Hepatocyte (in vitro differentiated cells): Measurements from ENCODE around the gene SLC30A4. TPM values are rescaled to one million over a fixed set of nuclear protein-coding genes. Genes with fewer than 3 reads are reported as not detected.

ENCODE experiments used
- DNase-seq: peaks from one replicate; pipeline ENCODE4 v3.0.0-alpha.2; 2016; ENCODE audit warnings: low spot score
- H2AFZ ChIP-seq: fragments of 200-600 bp; sonication (generic); 2 replicates; pipeline ENCODE4 v1.6.0; 2016; ENCODE audit warnings: antibody characterized with exemption, mild to moderate bottlenecking
- H3K27ac ChIP-seq: fragments of 200-600 bp; sonication (generic); 2 replicates; pipeline ENCODE4 v1.5.1; 2016; ENCODE audit warnings: mild to moderate bottlenecking
- H3K27me3 ChIP-seq: fragments of 200-600 bp; sonication (generic); 2 replicates; pipeline ENCODE4 v1.6.1; 2016
- H3K36me3 ChIP-seq: fragments of 200-600 bp; sonication (generic); replicated peaks from 2 replicates; pipeline ENCODE4 v1.5.1; 2016; ENCODE audit warnings: low read depth; ENCODE audit not compliant: insufficient read depth
- H3K4me1 ChIP-seq: fragments of 200-600 bp; sonication (generic); 2 replicates; pipeline ENCODE4 v1.5.1; 2016; ENCODE audit warnings: mild to moderate bottlenecking, moderate library complexity; ENCODE audit not compliant: insufficient read depth
- H3K4me2 ChIP-seq: fragments of 200-600 bp; sonication (generic); 2 replicates; pipeline ENCODE4 v1.6.0; 2016
- H3K4me3 ChIP-seq: fragments of 200-600 bp; sonication (generic); 2 replicates; pipeline ENCODE4 v1.5.1; 2016; ENCODE audit warnings: mild to moderate bottlenecking
- H3K79me2 ChIP-seq: fragments of 200-600 bp; sonication (generic); 2 replicates; pipeline ENCODE4 v1.6.0; 2017; ENCODE audit warnings: mild to moderate bottlenecking
- H3K9me2 ChIP-seq: fragments of 200-600 bp; sonication (generic); replicated peaks from 2 replicates; pipeline ENCODE4 v1.6.0; 2017; ENCODE audit warnings: mild to moderate bottlenecking; ENCODE audit not compliant: insufficient read depth
- H3K9me3 ChIP-seq: fragments of 200-600 bp; sonication (generic); 2 replicates; pipeline ENCODE4 v1.5.1; 2016; ENCODE audit warnings: low read depth, mild to moderate bottlenecking
- H4K20me1 ChIP-seq: fragments of 200-600 bp; sonication (generic); 2 replicates; pipeline ENCODE4 v1.6.0; 2016; ENCODE audit warnings: mild to moderate bottlenecking; ENCODE audit not compliant: insufficient read depth, poor library complexity, severe bottlenecking
- EZH2 ChIP-seq: fragments of 200-600 bp; sonication (generic); IDR thresholded peaks from 2 replicates; pipeline ENCODE4 v1.6.1; 2016; ENCODE audit warnings: antibody characterized with exemption, mild to moderate bottlenecking, borderline replicate concordance
- EZH2phosphoT487 ChIP-seq: fragments of 200-600 bp; sonication (generic); IDR thresholded peaks from one replicate; pipeline ENCODE4 v1.6.1; 2018; ENCODE audit warnings: antibody characterized with exemption, mild to moderate bottlenecking, low read depth, moderate library complexity; ENCODE audit not compliant: unreplicated experiment, severe bottlenecking
- WGBS: methylation state at CpG from one replicate; pipeline ENCODE4 v1.1.6; 2016; ENCODE audit warnings: low lambda C conversion rate; ENCODE audit errors: missing lambda C conversion rate; 5-methylcytosine and 5-hydroxymethylcytosine counted together
- microRNA counts: library from miRNA; unstranded; fragments of <30 nt; microRNA quantifications from one replicate; lab custom pipeline; 2017
- polyA plus RNA-seq: library from polyadenylated mRNA; unstranded; fragments of >200 nt; fragmentation: Nextera tagmentation; extraction: Ambion mirVana; gene quantifications from 2 replicates; pipeline ENCODE4 v1.2.1, GENCODE V29; 2016
- small RNA-seq: library from RNA; depleted of rRNA; stranded (forward); fragments of <200 nt; gene quantifications from one replicate; pipeline ENCODE3, GENCODE V24; 2014
- total RNA-seq: library from RNA; depleted of rRNA; stranded (reverse); fragments of >200 nt; gene quantifications from 2 replicates; pipeline ENCODE4 v1.2.3, GENCODE V29; 2014
- TF ChIP-seq, protein P1 (sequence below): fragments of 200-600 bp; sonication (generic); IDR thresholded peaks from 2 replicates; pipeline ENCODE4 v1.5.1; 2016; ENCODE audit warnings: antibody characterized with exemption, mild to moderate bottlenecking; ENCODE audit not compliant: poor library complexity

The SLC30A4 gene
- total and polyA plus RNA-seq, 2 experiments from 2014 or later: 2.9 to 4.1 TPM

DNA sequence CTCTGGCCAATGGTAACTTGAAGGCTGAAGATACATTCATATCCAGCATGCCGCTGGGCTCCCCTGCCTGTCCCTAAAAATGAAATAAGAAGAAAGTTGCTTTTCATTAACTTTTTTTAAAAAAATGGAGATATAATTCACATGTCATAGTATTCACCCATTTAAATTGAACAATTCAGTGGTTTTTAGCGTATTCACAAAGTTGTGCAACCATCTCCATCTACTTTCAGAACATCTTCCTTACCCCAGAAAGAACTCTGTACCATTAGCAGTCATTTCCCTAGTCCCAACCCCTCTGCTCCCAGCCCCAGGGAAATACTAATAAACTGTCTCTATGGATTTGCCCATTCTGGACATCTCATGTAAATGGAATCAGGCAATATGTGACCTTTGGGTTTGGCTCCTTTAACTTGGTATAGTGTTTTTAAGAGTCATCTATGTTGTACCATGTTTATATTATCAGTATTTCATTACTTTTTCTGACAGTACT lies 88.4 kb downstream of the SLC30A4 start:
- no peak for DNase-seq
- Histone ChIP-seq H3K9me3 (no peaks in the 10 kb centered on the region), H3K27me3 (no peaks in the 10 kb centered on the region), H3K79me2 (no peaks in the 10 kb centered on the region), H4K20me1 (no peaks in the 10 kb centered on the region), H3K27ac (no peak overlapping the region), H2AFZ (no peak overlapping the region), H3K4me3 (no peak overlapping the region), H3K9me2 (no peaks in the 10 kb centered on the region), H3K36me3 (no peaks in the 10 kb centered on the region), H3K4me1 (no peaks in the 10 kb centered on the region), H3K4me2 (no peak overlapping the region)
- no peak for TF ChIP-seq EZH2phosphoT487
- 92% methylated on average over 2 of the region's 2 CpGs for WGBS

DNA sequence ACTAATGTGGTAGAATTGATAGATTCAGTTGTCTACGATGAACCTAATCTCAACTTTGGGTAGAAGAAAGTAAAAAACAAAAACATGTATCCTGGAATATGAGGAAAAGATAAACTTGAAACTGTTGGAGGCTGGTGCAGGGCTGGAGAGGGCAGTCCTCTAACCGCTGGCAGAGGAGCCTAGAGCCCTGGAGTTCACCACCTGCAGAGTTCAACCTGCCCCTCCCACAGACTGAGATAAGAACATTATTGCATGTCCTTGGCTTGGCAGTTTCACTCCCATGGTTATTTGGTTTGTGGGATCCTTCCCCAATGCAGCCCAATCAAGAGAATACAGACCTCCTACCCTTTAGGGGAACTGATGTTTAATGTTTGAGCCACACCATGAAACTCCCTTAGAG lies 91.0 kb downstream of the SLC30A4 start:
- Histone ChIP-seq H3K79me2 (no peaks in the 10 kb centered on the region), H4K20me1 (no peaks in the 10 kb centered on the region), H2AFZ (no peak overlapping the region), H3K36me3 (no peaks in the 10 kb centered on the region), H3K4me2 (peak overlapping the region; percentile 81), H3K4me1 (no peaks in the 10 kb centered on the region), H3K27ac (no peak overlapping the region), H3K27me3 (no peaks in the 10 kb centered on the region), H3K9me2 (no peaks in the 10 kb centered on the region), H3K9me3 (no peaks in the 10 kb centered on the region), H3K4me3 (no peak overlapping the region)
- TF ChIP-seq EZH2phosphoT487 (no peak), EZH2 (no peak)
- TF ChIP-seq, protein P1, sequence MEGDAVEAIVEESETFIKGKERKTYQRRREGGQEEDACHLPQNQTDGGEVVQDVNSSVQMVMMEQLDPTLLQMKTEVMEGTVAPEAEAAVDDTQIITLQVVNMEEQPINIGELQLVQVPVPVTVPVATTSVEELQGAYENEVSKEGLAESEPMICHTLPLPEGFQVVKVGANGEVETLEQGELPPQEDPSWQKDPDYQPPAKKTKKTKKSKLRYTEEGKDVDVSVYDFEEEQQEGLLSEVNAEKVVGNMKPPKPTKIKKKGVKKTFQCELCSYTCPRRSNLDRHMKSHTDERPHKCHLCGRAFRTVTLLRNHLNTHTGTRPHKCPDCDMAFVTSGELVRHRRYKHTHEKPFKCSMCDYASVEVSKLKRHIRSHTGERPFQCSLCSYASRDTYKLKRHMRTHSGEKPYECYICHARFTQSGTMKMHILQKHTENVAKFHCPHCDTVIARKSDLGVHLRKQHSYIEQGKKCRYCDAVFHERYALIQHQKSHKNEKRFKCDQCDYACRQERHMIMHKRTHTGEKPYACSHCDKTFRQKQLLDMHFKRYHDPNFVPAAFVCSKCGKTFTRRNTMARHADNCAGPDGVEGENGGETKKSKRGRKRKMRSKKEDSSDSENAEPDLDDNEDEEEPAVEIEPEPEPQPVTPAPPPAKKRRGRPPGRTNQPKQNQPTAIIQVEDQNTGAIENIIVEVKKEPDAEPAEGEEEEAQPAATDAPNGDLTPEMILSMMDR: no peak
- no peak for DNase-seq
- 74% methylated on average over 2 of the region's 2 CpGs for WGBS

DNA sequence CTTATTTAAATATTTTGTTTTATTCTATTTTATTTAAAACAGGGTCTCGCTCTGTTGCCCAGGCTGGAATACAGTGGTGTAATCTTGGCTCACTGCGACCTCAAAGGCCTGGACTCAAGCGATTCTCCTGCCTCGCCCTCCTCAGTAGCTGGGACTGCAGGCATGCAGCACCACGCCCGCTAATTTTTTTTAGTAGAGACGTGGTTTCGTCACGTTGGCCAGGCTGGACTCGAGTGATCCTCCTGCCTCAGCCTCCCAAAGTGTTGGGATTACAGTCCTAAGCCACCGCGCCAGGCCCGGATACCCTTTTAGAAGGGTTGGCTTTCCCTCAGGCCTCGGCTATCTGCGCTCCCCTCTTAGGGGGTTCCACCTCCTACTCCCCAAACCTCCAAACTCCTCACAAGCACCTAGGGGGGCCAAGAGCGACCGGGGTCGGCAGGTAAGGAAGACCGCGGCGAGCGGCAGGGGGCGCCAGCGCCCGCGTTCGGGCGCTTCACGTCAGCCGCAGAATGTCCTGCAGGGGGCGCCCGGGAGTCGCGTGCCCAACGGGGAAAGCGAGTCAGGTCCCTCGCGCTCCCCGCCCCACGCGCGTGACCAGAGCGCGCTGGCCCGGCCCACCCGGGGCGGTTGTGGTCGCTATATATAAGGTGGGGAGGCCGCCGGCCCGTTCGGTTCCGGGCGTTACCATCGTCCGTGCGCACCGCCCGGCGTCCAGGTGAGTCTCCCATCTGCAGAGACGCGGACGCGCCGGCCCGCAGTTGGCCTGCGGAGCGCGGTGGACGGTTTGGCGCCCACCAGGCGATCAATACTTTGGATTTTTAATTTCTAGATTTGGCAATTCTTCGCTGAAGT lies 92.4 kb downstream of the SLC30A4 start:
- H4K20me1 ChIP-seq: no peaks in the 10 kb centered on the region
- no peak overlapping the region for H3K27ac ChIP-seq
- H3K79me2 ChIP-seq: no peaks in the 10 kb centered on the region
- peak overlapping the region; percentile 81 for H3K4me2 ChIP-seq
- no peaks in the 10 kb centered on the region for H3K36me3 ChIP-seq
- peak overlapping the region; percentile 60 for H3K4me3 ChIP-seq
- no peaks in the 10 kb centered on the region for H3K9me2 ChIP-seq
- H3K4me1 ChIP-seq: no peaks in the 10 kb centered on the region
- no peaks in the 10 kb centered on the region for H3K9me3 ChIP-seq
- TF ChIP-seq EZH2: no peak
- TF ChIP-seq, protein P1: peak; percentile 100
- no peak for TF ChIP-seq EZH2phosphoT487
- peak overlapping the region; percentile 69 for H2AFZ ChIP-seq
- peak; percentile 86 for DNase-seq
- no peaks in the 10 kb centered on the region for H3K27me3 ChIP-seq
- WGBS: 13% methylated on average over 70 of the region's 73 CpGs

MicroRNAs encoded within 50 kb of the gene (microRNA counts, 767-probe panel; counts per million panel counts)
- not detected for microRNA hsa-miR-147b (lab: Ali Mortazavi, UCI)

Small RNA genes lying within 50 kb of the gene (small RNA-seq; reads per million reads assigned to genes)
- gene DPPA5P2 (not detected), gene SNORA41B (not detected)

Other genes with a start within 250 kb of the SLC30A4 start
- gene GATM, start 144.2 kb downstream of the SLC30A4 start, total RNA-seq: 231 and 268 TPM in 2 replicates
- gene GATM, start 144.2 kb downstream of the SLC30A4 start, polyA plus RNA-seq: 64.3 and 87.6 TPM in 2 replicates
- gene BLOC1S6, start 64.6 kb upstream of the SLC30A4 start, total RNA-seq: 49.3 and 62.3 TPM in 2 replicates
- 24.7 and 26.5 TPM in 2 replicates for gene BLOC1S6, start 64.6 kb upstream of the SLC30A4 start, polyA plus RNA-seq
- gene SQOR, start 112.3 kb upstream of the SLC30A4 start, total RNA-seq: 27.3 and 37.0 TPM in 2 replicates
- 24.7 and 30.1 TPM in 2 replicates for gene SQOR, start 112.3 kb upstream of the SLC30A4 start, polyA plus RNA-seq